GM12801 (cell line): ENCODE measurements around the gene TGM6.

Source experiments
- CTCF ChIP-seq: IDR thresholded peaks from one replicate; pipeline ENCODE4 v1.5.1; 2011; ENCODE audit warnings: control low read depth; ENCODE audit not compliant: insufficient read length; ENCODE audit errors: extremely low read depth

Gene TGM6

DNA sequence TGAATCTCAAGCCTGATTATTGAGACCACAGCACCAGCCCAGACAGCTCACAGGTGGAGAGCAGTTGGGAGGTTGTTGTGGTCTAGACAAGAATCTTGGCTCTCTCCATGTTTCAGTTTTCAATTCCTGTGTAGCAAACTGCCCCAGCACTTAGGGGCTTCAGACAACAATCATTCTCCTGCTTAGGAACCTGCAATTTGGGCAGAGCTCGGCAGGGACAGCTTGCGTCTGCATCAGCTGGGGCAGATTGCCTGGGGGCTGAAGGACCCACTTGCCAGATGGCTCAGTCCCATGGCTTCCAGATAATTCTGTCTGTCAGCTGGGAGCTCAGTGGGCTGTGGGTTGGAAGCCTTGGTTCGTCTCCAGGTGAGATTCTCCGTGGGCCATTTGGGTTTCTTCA is 6.9 kb downstream of the TGM6 start:
- no peak for TF ChIP-seq CTCF

DNA sequence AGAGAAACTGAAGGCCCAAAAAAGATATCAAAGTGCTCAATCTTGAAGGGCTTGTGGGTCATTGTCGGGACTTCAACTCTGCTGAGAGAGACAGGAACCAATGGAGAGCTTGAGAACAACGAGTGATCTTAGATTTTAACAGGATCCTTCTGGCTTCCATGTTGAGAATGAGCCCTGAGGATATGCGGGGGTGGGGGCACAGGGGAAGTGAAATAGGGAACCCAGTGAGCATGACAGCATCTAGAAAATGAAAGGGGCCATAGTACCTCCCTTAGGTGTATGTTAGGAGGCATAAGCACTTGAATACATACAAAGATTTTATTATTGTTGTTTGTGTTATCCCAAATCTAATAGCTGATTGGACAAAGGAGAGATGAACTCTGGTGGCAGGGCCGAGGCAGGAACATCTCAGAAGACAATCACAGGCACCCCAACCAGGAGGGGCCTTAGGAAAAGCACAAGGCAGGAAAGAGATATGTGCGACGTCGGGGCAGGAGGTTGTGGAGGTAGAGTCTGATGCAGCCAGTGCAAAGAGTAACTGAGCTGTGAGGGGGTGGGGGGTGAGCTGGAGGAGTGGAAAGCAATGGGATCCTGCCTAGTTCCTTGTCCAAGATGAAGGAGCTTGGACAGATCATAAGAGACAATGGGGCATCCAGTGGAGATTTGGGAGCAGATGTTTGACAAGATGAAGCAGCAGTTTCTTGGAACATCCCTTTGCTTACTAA is 10.4 kb downstream of the TGM6 start:
- TF ChIP-seq CTCF = no peak

GRCh38 chr20:2394411-2395055 is 13.8 kb downstream of the TGM6 start:
- no peak for TF ChIP-seq CTCF

- TF ChIP-seq CTCF = no peak
These were observed 14.4 kb downstream of the TGM6 start for GRCh38 chr20:2395136-2395535.

DNA sequence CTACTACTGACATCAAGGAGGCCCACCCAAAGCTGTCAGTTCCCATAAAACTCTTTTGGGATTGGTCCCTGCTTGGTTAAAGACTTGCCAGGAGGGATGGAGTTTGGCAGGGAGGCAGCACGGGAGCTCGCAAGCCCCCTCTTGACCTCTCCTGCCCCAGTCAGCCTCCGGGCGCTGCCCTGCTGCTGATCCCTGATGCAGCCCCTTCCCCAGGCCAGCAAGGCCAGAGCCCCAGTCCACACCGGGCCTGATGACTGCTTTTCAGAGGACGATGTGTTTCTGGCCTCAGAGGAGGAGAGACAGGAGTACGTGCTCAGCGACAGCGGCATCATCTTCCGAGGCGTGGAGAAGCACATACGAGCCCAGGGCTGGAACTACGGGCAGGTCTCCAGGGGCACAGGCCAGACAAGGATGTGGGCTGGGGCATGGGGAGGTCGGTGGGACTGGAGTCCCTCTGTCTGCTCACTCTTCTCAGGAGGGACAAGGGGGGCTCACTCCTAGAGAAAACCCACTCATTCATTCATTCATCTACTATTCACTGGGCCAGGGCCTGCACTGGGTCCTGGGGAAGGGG is 15.6 kb downstream of the TGM6 start:
- TF ChIP-seq CTCF = no peak

DNA sequence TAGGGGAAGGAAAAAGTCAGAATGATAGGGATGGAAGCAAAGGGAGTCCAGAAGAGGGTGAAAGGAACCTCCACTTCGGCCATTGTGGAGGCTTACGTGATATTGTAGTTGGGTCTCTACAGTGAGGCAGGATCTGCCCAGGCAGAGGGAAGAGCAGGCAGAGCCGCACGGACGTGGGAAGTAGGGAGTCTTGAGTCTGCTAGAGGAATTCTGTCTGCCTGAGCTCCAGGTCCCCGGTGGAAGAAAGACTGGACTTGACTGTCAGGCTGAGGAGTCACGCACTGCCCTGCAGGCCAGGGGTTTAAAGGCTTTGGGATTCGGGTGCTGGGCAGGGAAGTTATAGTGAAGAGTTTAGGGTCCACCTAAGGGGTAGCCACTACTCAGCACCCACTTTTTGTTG is 16.4 kb downstream of the TGM6 start:
- TF ChIP-seq CTCF = no peak

DNA sequence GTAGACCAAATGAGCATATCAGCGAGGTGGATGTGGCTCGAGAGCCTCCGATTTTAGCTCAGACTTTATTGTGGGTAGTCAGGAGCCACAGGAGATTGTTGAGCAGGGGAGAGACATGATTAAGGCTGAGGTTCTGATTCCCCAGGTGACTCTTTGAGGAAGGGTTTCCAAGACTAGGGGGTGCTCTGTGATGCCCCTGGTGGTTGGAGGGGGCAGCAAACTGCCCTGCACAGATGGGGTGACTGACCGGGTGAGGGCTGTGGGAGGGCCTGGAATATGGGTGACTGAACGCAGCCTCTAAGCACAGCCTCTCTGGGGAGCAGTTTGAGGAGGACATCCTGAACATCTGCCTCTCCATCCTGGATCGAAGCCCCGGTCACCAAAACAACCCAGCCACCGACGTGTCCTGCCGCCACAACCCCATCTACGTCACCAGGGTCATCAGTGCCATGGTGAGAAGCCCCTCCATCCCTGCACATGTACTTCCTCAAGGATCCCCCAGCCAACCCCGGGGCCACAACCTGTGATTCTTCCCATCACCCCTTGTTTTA is 17.0 kb downstream of the TGM6 start:
- TF ChIP-seq CTCF = no peak
